K562 (cell line): ENCODE measurements around the gene CCDC70. TPM values are rescaled to one million over a fixed set of nuclear protein-coding genes. Genes with fewer than 3 reads are reported as not detected.

Experiments used
- ATAC-seq: fragments of 200-7000 bp; cut with Tn5 transposase; 3 replicates; pipeline ENCODE4 v1.9.1; 2020; ENCODE audit warnings: moderate library complexity
- Bru-seq: library from RNA; stranded (reverse); fragments of 400-500 nt; gene quantifications from one replicate; lab custom pipeline; 2021; lab: Mats Ljungman, UMichigan
- BruChase-seq, 2 experiments: library from RNA; stranded (reverse); fragments of 400-500 nt; gene quantifications; one replicate each; lab custom pipeline; 2021; lab: Mats Ljungman, UMichigan
- BruUV-seq: library from RNA; stranded (reverse); fragments of 400-500 nt; replicated peaks from 2 replicates; lab custom pipeline; 2021; lab: Mats Ljungman, UMichigan
- CTCF ChIA-PET: fragments of 300-600 bp; formaldehyde crosslinking; extraction: SDS; loops from one replicate; lab custom pipeline; 2021; ENCODE audit warnings: low intra/inter-chr PET ratio; lab: Yijun Ruan, JAX
- POLR2A ChIA-PET: fragments of 300-600, 350-650 bp; sonication (Branson Sonifier 250); formaldehyde crosslinking; extraction: SDS; loops from one replicate; lab custom pipeline; 2021; ENCODE audit warnings: antibody characterized with exemption, inconsistent platforms; lab: Yijun Ruan, JAX
- DNase-seq, 4 experiments: peaks; one replicate each; pipeline versions ENCODE4 v3.0.0 to v3.0.0-alpha.2; 2011 to 2018; ENCODE audit warnings: low spot score in 3 of 4, mixed read lengths in 3 of 4; ENCODE audit errors: extremely low read depth in 1 of 4
- FAIRE-seq: peaks from 2 replicates; lab custom pipeline; 2011; peaks lifted over from hg19 to GRCh38; lab: Jason Lieb, UNC
- H2AFZ ChIP-seq: 2 replicates; pipeline ENCODE4 v1.6.0; 2011; ENCODE audit warnings: low read depth, low read length, control low read depth, inconsistent platforms
- H3K27ac ChIP-seq: fragments of 200-600 bp; 3 replicates; pipeline ENCODE4 v1.8.0; 2011; ENCODE audit warnings: low read depth, mild to moderate bottlenecking, control low read depth, inconsistent platforms, low read length, moderate library complexity, mixed read lengths; ENCODE audit errors: extremely low read depth
- H3K27me3 ChIP-seq, 2 experiments: fragments of 300-600 bp in 1 of 2; 2 replicates in 1 of 2; 3 replicates in 1 of 2; pipeline versions ENCODE4 v1.6.0 to v1.8.0; 2011; ENCODE audit warnings: inconsistent platforms in 2 of 2, low read length in 2 of 2, mild to moderate bottlenecking in 1 of 2, mixed read lengths in 1 of 2, moderate library complexity in 1 of 2; ENCODE audit not compliant: control insufficient read depth in 2 of 2, insufficient read depth in 2 of 2
- H3K36me3 ChIP-seq: fragments of 300-600 bp; 3 replicates; pipeline ENCODE4 v1.8.0; 2011; ENCODE audit warnings: mild to moderate bottlenecking, low read length, inconsistent platforms; ENCODE audit not compliant: control insufficient read depth, insufficient read depth
- H3K4me1 ChIP-seq, 2 experiments: fragments of 200-600 bp in 1 of 2; replicated peaks in 1 of 2; 2 replicates in 1 of 2; 3 replicates in 1 of 2; pipeline versions ENCODE4 v1.5.1 to v1.8.0; 2011; ENCODE audit warnings: inconsistent platforms in 2 of 2, low read length in 2 of 2, mild to moderate bottlenecking in 1 of 2, mixed read lengths in 1 of 2, moderate library complexity in 1 of 2; ENCODE audit not compliant: control insufficient read depth in 2 of 2, insufficient read depth in 2 of 2
- H3K4me2 ChIP-seq: 2 replicates; pipeline ENCODE4 v1.6.1; 2011; ENCODE audit warnings: low read length, control low read depth, inconsistent platforms, mixed read lengths; ENCODE audit not compliant: insufficient read depth
- H3K4me3 ChIP-seq: fragments of 200-600 bp; sonication (generic), shearing (Covaris generic); 2 replicates; pipeline ENCODE4 v1.5.1; 2016; ENCODE audit warnings: control low read depth, inconsistent platforms
- H3K79me2 ChIP-seq: fragments of 200-600 bp; 3 replicates; pipeline ENCODE4 v1.8.0; 2011; ENCODE audit warnings: low read length, inconsistent platforms; ENCODE audit not compliant: control insufficient read depth, insufficient read depth
- H3K9ac ChIP-seq, 2 experiments: 2 replicates each; pipeline versions ENCODE4 v1.6.0 to v1.6.1; 2011; ENCODE audit warnings: low read depth in 2 of 2, low read length in 2 of 2, control low read depth in 1 of 2, inconsistent platforms in 1 of 2, mild to moderate bottlenecking in 1 of 2, mixed read lengths in 1 of 2; ENCODE audit not compliant: insufficient read depth in 1 of 2
- H3K9me1 ChIP-seq: one replicate; pipeline ENCODE4 v1.6.0; 2011; ENCODE audit warnings: inconsistent platforms, mild to moderate bottlenecking, low read length, moderate library complexity; ENCODE audit not compliant: control insufficient read depth, insufficient read depth
- H3K9me3 ChIP-seq: replicated peaks from 2 replicates; pipeline ENCODE4 v1.5.1; 2011; ENCODE audit warnings: low read depth, low read length, inconsistent platforms; ENCODE audit not compliant: control insufficient read depth, insufficient read depth
- H4K20me1 ChIP-seq: replicated peaks from 2 replicates; pipeline ENCODE4 v1.6.1; 2011; ENCODE audit warnings: low read length, inconsistent platforms, mixed read lengths; ENCODE audit not compliant: control insufficient read depth, insufficient read depth
- ATF7 ChIP-seq: fragments of 450-650 bp; IDR thresholded peaks from 2 replicates; pipeline ENCODE4 v1.7.1; 2014; ENCODE audit warnings: mild to moderate bottlenecking, moderate library complexity
- BCOR ChIP-seq: fragments of 450-650 bp; IDR thresholded peaks from 2 replicates; pipeline ENCODE4 v1.6.1; 2016
- CHD4 ChIP-seq: fragments of 200-600 bp; sonication (generic); IDR thresholded peaks from 3 replicates; pipeline ENCODE4 v1.6.1; 2012; ENCODE audit warnings: low read depth, mild to moderate bottlenecking, mixed read lengths, low read length, inconsistent platforms; ENCODE audit not compliant: insufficient read depth, insufficient replicate concordance, poor library complexity, severe bottlenecking
- DIDO1 ChIP-seq: fragments of 450-650 bp; IDR thresholded peaks from 2 replicates; pipeline ENCODE4 v1.6.1; 2016; ENCODE audit warnings: low read depth, missing biosample characterization, missing genetic modification characterization
- JUND ChIP-seq, 2 experiments: IDR thresholded peaks; 2 replicates in 1 of 2; 3 replicates in 1 of 2; pipeline ENCODE4 v1.6.1; 2011; ENCODE audit warnings: borderline replicate concordance in 2 of 2, low read depth in 2 of 2, low read length in 2 of 2, improper control_type of control experiment in 1 of 2, missing biosample characterization in 1 of 2, missing genetic modification characterization in 1 of 2, missing genetic modification reagents in 1 of 2
- KDM5B ChIP-seq: fragments of 200-600 bp; sonication (generic); IDR thresholded peaks from 2 replicates; pipeline ENCODE4 v1.6.1; 2012; ENCODE audit warnings: low read depth, mild to moderate bottlenecking, moderate library complexity, low read length, control low read depth, inconsistent platforms; ENCODE audit not compliant: insufficient replicate concordance
- MAZ ChIP-seq, 2 experiments: fragments of 450-650 bp in 1 of 2; sonication (generic) in 1 of 2; formaldehyde crosslinking; IDR thresholded peaks in 1 of 2; conservative IDR thresholded peaks in 1 of 2; 2 replicates each; pipeline versions ENCODE4 v1.4.0 to v1.5.0; 2020; ENCODE audit warnings: mild to moderate bottlenecking in 1 of 2, missing genetic modification reagents in 1 of 2
- NCOA6 ChIP-seq: fragments of 450-650 bp; IDR thresholded peaks from 2 replicates; pipeline ENCODE4 v1.6.1; 2017; ENCODE audit warnings: mild to moderate bottlenecking
- NFYB ChIP-seq: IDR thresholded peaks from 2 replicates; pipeline ENCODE4 v1.6.1; 2011; ENCODE audit warnings: mild to moderate bottlenecking, moderate library complexity; ENCODE audit not compliant: insufficient read length; ENCODE audit errors: extremely low read depth
- RUNX1 ChIP-seq: sonication (generic); IDR thresholded peaks from 2 replicates; pipeline ENCODE4 v1.6.1; 2016; ENCODE audit warnings: antibody characterized with exemption, low read depth
- SP2 ChIP-seq: IDR thresholded peaks from 2 replicates; pipeline ENCODE4 v1.6.1; 2011; ENCODE audit warnings: mild to moderate bottlenecking, low read depth, low read length, moderate library complexity; ENCODE audit not compliant: poor library complexity, severe bottlenecking; ENCODE audit errors: extremely low read depth
- SREBF1 ChIP-seq: fragments of 150-350 bp; IDR thresholded peaks from 2 replicates; pipeline ENCODE4 v1.6.1; 2014; ENCODE audit warnings: antibody characterized with exemption, low read depth, low read length, borderline replicate concordance
- ZBED1 ChIP-seq: IDR thresholded peaks from 2 replicates; pipeline ENCODE4 v1.6.1; 2014
- ZBTB5 ChIP-seq: fragments of 450-650 bp; IDR thresholded peaks from 2 replicates; pipeline ENCODE4 v1.6.1; 2017; ENCODE audit warnings: antibody characterized with exemption
- WGBS: fragments of 100-300 bp; shearing (Covaris generic); methylation state at CpG from one replicate; pipeline ENCODE4 v1.1.6; 2016; ENCODE audit warnings: low coverage, mixed read lengths; ENCODE audit not compliant: insufficient coverage; ENCODE audit errors: missing lambda C conversion rate; 5-methylcytosine and 5-hydroxymethylcytosine counted together
- in situ Hi-C: fragments of 300-500 bp; cut with MboI; formaldehyde crosslinking; loops from 4 replicates; pipeline ENCODE4 v1.15.0; 2018; ENCODE audit warnings: inconsistent platforms, mixed read lengths
- intact Hi-C: fragments of 100-400 bp; cut with micrococcal nuclease; formaldehyde crosslinking; loops from 2 replicates; pipeline ENCODE4 v1.14.2; 2022
- long read RNA-seq, 3 experiments: library from polyadenylated mRNA in 2 of 3; library from RNA in 1 of 3; unstranded in 2 of 3; stranded (forward) in 1 of 3; transcript quantifications; one replicate each; pipeline ENCODE4 v2.0.0, GENCODE V29; 2019 to 2022
- polyA minus RNA-seq, 3 experiments: library from RNA; depleted of rRNA, polyadenylated mRNA; stranded (reverse); fragments of >200 nt; gene quantifications; 2 replicates each; pipeline ENCODE4 v1.2.3, GENCODE V29; 2011
- polyA plus RNA-seq, 8 experiments: library from polyadenylated mRNA; depleted of rRNA in 4 of 8; stranded (reverse) in 5 of 8; unstranded in 3 of 8; fragments of >200 nt; fragmentation: Nextera tagmentation in 2 of 8; fragmentation: Illumina TruSeq in 1 of 8; extraction: Ambion mirVana in 2 of 8; extraction: Trizol in 1 of 8; gene quantifications; 2 replicates each; pipeline versions ENCODE4 v1.2.1 to v1.2.3, GENCODE V29; 2011 to 2014; ENCODE audit warnings: inconsistent platforms in 1 of 8, missing spikeins in 1 of 8
- total RNA-seq, 7 experiments: library from RNA; depleted of rRNA in 6 of 7; stranded (reverse); fragments of >200 nt in 6 of 7; fragmentation: Illumina TruSeq in 2 of 7; extraction: Trizol in 2 of 7; gene quantifications; 2 replicates each; pipeline versions ENCODE4 v1.2.1 to v1.2.3, GENCODE V29; 2011 to 2021; ENCODE audit warnings: low replicate concordance in 1 of 7
- TF ChIP-seq, protein P1 (sequence below): fragments of 200-800 bp; sonication (Bioruptor generic); IDR thresholded peaks from 2 replicates; pipeline ENCODE4 v1.6.1; 2017; ENCODE audit warnings: missing genetic modification characterization, missing compliant biosample characterization

Gene CCDC70
- total RNA-seq (2011; cell fraction: chromatin; rRNA removed; ENCODE audit: low replicate concordance), result not detected in 2 replicates
- not detected in 2 replicates for total RNA-seq (2011; cell fraction: nucleolus; rRNA removed)
- total RNA-seq (2011; cell fraction: nucleoplasm; rRNA removed), result not detected in 2 replicates
- not detected in 2 replicates for total RNA-seq (2014; rRNA removed)
- total RNA-seq (2014; rRNA removed; fragmentation: Illumina TruSeq; extraction: Trizol), result not detected in 2 replicates
- 0.19 TPM in 1 of 2 replicates, not detected in the other for total RNA-seq (2015; rRNA removed; fragmentation: Illumina TruSeq; extraction: Trizol)
- total RNA-seq (2021), result not detected in 2 replicates
- polyA plus RNA-seq (2011; rRNA removed), result not detected in 2 replicates
- not detected in 2 replicates for polyA plus RNA-seq (2011; cell fraction: cytosol; rRNA removed)
- not detected in 2 replicates for polyA plus RNA-seq (2011; cell fraction: nucleus; rRNA removed)
- 0.17 and 0.25 TPM in 2 replicates for polyA plus RNA-seq (2012)
- polyA plus RNA-seq (2014; fragmentation: Illumina TruSeq; extraction: Trizol), result not detected in 2 replicates
- polyA plus RNA-seq (2014; fragmentation: Nextera tagmentation; extraction: Ambion mirVana), result not detected
- polyA plus RNA-seq (2014; rRNA removed), result not detected in 2 replicates
- not detected in 2 replicates for polyA minus RNA-seq (2011; rRNA and poly(A)+ RNA removed)
- polyA minus RNA-seq (2011; cell fraction: cytosol; rRNA and poly(A)+ RNA removed), result not detected in 2 replicates
- not detected in 2 replicates for polyA minus RNA-seq (2011; cell fraction: nucleus; rRNA and poly(A)+ RNA removed)
- Bru-seq, nascent RNA, result not detected
- not detected for BruChase-seq, experiment 1, labeled RNA remaining after a 2-hour chase
- BruChase-seq, experiment 2, labeled RNA remaining after a 6-hour chase, result percentile 14 among the genes with signal in this experiment
- long read RNA-seq, experiment 1, result 0 reads
- long read RNA-seq, experiment 2, result 0 reads
- long read RNA-seq, experiment 3, result 0 reads

DNA sequence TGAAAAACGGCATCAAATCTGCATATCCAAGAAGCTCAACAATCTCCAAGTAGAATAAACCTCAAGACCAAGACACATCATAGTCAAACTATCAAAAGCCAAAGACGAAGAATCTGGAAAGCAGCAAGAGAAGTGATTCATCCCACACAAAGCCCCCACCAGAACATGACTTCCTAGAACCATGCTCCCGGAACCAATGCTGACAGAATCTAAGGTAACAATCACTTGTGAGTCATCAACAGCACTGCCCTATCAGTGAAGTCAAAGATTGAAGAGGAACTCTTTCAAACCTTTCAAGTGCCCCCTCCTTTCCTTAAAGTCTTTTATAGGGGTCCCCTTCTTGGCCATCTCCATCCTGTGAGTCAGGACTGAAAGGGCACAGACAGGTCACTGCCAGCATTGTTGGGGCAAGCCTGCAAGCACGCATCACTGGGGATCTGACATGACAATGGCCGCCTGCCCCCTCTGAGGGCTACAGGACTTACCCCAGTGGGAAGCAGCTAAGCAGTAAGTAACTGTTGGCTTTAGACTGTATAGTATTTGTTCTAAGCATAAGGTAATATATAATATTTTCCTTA, at the start of gene CCDC70:
CCDC70 (plus strand) TSS at position 247 of the 578 bp plus-strand sequence. CDS start 3,443 bp downstream, outside the sequence.
- no peaks in the 10 kb centered on the region for H3K79me2 ChIP-seq
- H3K4me2 ChIP-seq, result no peak within 1 kb of the TSS
- DNase-seq (peak; percentile 19 to 50 (median 29)), ATAC-seq (peak; percentile 65; the same call in 2 of the 3 replicates), FAIRE-seq (peak; percentile 29)
- no peaks in the 10 kb centered on the region; a peak in 1 of 5 replicates for H3K4me1 ChIP-seq
- no TSS peak for BruUV-seq
- H3K9ac ChIP-seq, result no peak within 1 kb of the TSS
- WGBS, result 21% methylated on average over 5 of the region's 5 CpGs
- in situ Hi-C loops, result no loop called here
- H3K27me3 ChIP-seq, result no peaks in the 10 kb centered on the region
- ChIA-PET POLR2A (no interaction called here), CTCF (no interaction called here)
- H3K36me3 ChIP-seq, result no peaks in the 10 kb centered on the region
- no peaks in the 10 kb centered on the region for H3K9me1 ChIP-seq
- intact Hi-C loops, result no loop called here
- no peak within 1 kb of the TSS for H3K27ac ChIP-seq
- H3K9me3 ChIP-seq, result no peaks in the 10 kb centered on the region
- H4K20me1 ChIP-seq, result no peaks in the 10 kb centered on the region
- no peak within 1 kb of the TSS for H2AFZ ChIP-seq
- H3K4me3 ChIP-seq, result no peak within 1 kb of the TSS
- TF ChIP-seq, protein P1, sequence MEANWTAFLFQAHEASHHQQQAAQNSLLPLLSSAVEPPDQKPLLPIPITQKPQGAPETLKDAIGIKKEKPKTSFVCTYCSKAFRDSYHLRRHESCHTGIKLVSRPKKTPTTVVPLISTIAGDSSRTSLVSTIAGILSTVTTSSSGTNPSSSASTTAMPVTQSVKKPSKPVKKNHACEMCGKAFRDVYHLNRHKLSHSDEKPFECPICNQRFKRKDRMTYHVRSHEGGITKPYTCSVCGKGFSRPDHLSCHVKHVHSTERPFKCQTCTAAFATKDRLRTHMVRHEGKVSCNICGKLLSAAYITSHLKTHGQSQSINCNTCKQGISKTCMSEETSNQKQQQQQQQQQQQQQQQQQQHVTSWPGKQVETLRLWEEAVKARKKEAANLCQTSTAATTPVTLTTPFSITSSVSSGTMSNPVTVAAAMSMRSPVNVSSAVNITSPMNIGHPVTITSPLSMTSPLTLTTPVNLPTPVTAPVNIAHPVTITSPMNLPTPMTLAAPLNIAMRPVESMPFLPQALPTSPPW, result 0 out of 2 replicates have a peak, but pooled peaks have one; percentile 31
- TF ChIP-seq ATF7, result no peak
- TF ChIP-seq BCOR, result no peak
- TF ChIP-seq MAZ (CRISPR knock-in tag; conservative IDR thresholded peaks at IDR 0.05 in 1 of 2, IDR thresholded peaks at IDR 0.05 in 1 of 2), result 0 out of 4 replicates have a peak, but pooled peaks of 1 of the 2 experiments have one; percentile 21
- no peak for TF ChIP-seq CHD4
- TF ChIP-seq DIDO1 (tag), result no peak
- no peak for TF ChIP-seq SP2
- TF ChIP-seq SREBF1, result no peak
- TF ChIP-seq NFYB, result no peak
- no peak for TF ChIP-seq NCOA6
- no peak for TF ChIP-seq ZBTB5
- peak; percentile 89 for TF ChIP-seq JUND (IDR thresholded peaks at IDR 0.05; ENCODE audit: borderline replicate concordance, low read depth, low read length)
- peak; percentile 82; the same call in 2 of the 3 replicates for TF ChIP-seq JUND (tag; IDR thresholded peaks at IDR 0.05; ENCODE audit: borderline replicate concordance, low read depth, low read length)
- TF ChIP-seq RUNX1, result no peak
- TF ChIP-seq KDM5B, result no peak
- TF ChIP-seq ZBED1, result no peak
